ENCODE results near the gene FBXO31. TPM values are rescaled to one million over a fixed set of nuclear protein-coding genes. Genes with fewer than 3 reads are reported as not detected.

FBXO31 gene
- total and polyA plus RNA-seq, 9 of the 15 experiments (the other 6 are each of a cell fraction or from before 2014, with no cell fraction given), result 0.18 to 33.3 (median 10.9) TPM

DNA sequence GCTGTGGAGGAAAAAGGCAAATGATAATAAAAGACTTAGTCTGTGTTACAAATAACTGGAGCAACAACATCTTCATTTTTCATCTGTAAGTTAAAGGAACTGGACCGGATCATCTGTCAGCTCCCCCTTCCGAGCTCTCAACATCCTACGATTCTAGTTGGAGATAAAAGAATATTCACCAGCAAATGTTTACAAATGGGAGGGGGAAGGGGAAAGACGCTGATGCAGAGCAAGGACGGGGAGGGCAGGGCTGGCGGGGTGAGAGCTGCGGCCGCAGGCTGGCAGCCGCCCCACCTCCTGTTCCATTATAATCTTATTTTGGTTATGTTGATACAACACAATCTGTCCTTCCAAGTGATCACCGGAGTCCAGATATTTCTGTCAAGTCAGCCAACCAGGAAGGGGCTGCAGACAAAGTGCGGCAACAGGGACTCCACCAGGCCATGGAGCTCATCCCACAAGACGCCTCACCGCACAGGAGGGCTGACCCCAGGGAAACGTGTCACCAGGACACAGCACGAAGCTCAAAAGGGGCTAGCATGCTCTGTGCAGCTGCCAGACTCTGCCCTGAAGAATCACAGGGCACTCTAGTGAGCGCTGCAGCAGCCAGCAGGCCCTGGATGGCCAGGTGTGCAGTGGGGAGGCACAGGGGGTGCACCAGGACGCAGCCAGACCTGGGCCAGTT, 19.7 kb downstream of the FBXO31 start (continued):
- TF ChIP-seq HCFC1 (IDR thresholded peaks at IDR 0.05; ENCODE audit: low read depth, low read length) (no peak), JUN (IDR thresholded peaks at IDR 0.05; ENCODE audit: borderline replicate concordance, low read depth, low read length) (no peak), JUN (CRISPR knock-in tag; IDR thresholded peaks at IDR 0.05; ENCODE audit: borderline replicate concordance) (no peak), MCM3 (IDR thresholded peaks at IDR 0.05) (no peak), MEIS2 (IDR thresholded peaks at IDR 0.05; ENCODE audit: partially characterized antibody) (peak; percentile 76), ZNF316 (IDR thresholded peaks at IDR 0.05) (peak; percentile 38; the same call in 1 of the 2 replicates), NR3C1 (CRISPR knock-in tag; IDR thresholded peaks at IDR 0.05) (no peak)
- TF ChIP-seq, protein P1, sequence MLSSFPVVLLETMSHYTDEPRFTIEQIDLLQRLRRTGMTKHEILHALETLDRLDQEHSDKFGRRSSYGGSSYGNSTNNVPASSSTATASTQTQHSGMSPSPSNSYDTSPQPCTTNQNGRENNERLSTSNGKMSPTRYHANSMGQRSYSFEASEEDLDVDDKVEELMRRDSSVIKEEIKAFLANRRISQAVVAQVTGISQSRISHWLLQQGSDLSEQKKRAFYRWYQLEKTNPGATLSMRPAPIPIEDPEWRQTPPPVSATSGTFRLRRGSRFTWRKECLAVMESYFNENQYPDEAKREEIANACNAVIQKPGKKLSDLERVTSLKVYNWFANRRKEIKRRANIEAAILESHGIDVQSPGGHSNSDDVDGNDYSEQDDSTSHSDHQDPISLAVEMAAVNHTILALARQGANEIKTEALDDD (IDR thresholded peaks at IDR 0.05), result peak; percentile 59; the same call in 1 of the 2 replicates
- TF ChIP-seq, protein P2, sequence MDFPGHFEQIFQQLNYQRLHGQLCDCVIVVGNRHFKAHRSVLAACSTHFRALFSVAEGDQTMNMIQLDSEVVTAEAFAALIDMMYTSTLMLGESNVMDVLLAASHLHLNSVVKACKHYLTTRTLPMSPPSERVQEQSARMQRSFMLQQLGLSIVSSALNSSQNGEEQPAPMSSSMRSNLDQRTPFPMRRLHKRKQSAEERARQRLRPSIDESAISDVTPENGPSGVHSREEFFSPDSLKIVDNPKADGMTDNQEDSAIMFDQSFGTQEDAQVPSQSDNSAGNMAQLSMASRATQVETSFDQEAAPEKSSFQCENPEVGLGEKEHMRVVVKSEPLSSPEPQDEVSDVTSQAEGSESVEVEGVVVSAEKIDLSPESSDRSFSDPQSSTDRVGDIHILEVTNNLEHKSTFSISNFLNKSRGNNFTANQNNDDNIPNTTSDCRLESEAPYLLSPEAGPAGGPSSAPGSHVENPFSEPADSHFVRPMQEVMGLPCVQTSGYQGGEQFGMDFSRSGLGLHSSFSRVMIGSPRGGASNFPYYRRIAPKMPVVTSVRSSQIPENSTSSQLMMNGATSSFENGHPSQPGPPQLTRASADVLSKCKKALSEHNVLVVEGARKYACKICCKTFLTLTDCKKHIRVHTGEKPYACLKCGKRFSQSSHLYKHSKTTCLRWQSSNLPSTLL (IDR thresholded peaks at IDR 0.05), result no peak
- TF ChIP-seq, protein P3, sequence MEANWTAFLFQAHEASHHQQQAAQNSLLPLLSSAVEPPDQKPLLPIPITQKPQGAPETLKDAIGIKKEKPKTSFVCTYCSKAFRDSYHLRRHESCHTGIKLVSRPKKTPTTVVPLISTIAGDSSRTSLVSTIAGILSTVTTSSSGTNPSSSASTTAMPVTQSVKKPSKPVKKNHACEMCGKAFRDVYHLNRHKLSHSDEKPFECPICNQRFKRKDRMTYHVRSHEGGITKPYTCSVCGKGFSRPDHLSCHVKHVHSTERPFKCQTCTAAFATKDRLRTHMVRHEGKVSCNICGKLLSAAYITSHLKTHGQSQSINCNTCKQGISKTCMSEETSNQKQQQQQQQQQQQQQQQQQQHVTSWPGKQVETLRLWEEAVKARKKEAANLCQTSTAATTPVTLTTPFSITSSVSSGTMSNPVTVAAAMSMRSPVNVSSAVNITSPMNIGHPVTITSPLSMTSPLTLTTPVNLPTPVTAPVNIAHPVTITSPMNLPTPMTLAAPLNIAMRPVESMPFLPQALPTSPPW (CRISPR knock-in tag; IDR thresholded peaks at IDR 0.05), result peak; percentile 83
- TF ChIP-seq, protein P4, sequence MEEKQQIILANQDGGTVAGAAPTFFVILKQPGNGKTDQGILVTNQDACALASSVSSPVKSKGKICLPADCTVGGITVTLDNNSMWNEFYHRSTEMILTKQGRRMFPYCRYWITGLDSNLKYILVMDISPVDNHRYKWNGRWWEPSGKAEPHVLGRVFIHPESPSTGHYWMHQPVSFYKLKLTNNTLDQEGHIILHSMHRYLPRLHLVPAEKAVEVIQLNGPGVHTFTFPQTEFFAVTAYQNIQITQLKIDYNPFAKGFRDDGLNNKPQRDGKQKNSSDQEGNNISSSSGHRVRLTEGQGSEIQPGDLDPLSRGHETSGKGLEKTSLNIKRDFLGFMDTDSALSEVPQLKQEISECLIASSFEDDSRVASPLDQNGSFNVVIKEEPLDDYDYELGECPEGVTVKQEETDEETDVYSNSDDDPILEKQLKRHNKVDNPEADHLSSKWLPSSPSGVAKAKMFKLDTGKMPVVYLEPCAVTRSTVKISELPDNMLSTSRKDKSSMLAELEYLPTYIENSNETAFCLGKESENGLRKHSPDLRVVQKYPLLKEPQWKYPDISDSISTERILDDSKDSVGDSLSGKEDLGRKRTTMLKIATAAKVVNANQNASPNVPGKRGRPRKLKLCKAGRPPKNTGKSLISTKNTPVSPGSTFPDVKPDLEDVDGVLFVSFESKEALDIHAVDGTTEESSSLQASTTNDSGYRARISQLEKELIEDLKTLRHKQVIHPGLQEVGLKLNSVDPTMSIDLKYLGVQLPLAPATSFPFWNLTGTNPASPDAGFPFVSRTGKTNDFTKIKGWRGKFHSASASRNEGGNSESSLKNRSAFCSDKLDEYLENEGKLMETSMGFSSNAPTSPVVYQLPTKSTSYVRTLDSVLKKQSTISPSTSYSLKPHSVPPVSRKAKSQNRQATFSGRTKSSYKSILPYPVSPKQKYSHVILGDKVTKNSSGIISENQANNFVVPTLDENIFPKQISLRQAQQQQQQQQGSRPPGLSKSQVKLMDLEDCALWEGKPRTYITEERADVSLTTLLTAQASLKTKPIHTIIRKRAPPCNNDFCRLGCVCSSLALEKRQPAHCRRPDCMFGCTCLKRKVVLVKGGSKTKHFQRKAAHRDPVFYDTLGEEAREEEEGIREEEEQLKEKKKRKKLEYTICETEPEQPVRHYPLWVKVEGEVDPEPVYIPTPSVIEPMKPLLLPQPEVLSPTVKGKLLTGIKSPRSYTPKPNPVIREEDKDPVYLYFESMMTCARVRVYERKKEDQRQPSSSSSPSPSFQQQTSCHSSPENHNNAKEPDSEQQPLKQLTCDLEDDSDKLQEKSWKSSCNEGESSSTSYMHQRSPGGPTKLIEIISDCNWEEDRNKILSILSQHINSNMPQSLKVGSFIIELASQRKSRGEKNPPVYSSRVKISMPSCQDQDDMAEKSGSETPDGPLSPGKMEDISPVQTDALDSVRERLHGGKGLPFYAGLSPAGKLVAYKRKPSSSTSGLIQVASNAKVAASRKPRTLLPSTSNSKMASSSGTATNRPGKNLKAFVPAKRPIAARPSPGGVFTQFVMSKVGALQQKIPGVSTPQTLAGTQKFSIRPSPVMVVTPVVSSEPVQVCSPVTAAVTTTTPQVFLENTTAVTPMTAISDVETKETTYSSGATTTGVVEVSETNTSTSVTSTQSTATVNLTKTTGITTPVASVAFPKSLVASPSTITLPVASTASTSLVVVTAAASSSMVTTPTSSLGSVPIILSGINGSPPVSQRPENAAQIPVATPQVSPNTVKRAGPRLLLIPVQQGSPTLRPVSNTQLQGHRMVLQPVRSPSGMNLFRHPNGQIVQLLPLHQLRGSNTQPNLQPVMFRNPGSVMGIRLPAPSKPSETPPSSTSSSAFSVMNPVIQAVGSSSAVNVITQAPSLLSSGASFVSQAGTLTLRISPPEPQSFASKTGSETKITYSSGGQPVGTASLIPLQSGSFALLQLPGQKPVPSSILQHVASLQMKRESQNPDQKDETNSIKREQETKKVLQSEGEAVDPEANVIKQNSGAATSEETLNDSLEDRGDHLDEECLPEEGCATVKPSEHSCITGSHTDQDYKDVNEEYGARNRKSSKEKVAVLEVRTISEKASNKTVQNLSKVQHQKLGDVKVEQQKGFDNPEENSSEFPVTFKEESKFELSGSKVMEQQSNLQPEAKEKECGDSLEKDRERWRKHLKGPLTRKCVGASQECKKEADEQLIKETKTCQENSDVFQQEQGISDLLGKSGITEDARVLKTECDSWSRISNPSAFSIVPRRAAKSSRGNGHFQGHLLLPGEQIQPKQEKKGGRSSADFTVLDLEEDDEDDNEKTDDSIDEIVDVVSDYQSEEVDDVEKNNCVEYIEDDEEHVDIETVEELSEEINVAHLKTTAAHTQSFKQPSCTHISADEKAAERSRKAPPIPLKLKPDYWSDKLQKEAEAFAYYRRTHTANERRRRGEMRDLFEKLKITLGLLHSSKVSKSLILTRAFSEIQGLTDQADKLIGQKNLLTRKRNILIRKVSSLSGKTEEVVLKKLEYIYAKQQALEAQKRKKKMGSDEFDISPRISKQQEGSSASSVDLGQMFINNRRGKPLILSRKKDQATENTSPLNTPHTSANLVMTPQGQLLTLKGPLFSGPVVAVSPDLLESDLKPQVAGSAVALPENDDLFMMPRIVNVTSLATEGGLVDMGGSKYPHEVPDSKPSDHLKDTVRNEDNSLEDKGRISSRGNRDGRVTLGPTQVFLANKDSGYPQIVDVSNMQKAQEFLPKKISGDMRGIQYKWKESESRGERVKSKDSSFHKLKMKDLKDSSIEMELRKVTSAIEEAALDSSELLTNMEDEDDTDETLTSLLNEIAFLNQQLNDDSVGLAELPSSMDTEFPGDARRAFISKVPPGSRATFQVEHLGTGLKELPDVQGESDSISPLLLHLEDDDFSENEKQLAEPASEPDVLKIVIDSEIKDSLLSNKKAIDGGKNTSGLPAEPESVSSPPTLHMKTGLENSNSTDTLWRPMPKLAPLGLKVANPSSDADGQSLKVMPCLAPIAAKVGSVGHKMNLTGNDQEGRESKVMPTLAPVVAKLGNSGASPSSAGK (IDR thresholded peaks at IDR 0.05), result no peak

Measured in K562 (cell line).